GM18505 (cell line): ENCODE results near the gene REPS2.

Experiments
- ATAC-seq: cut with Tn5 transposase; IDR thresholded peaks from one replicate; pipeline ENCODE4 v1.9.1; 2021; ENCODE audit not compliant: unreplicated experiment
- POLR2A ChIP-seq: IDR thresholded peaks from 4 replicates; pipeline ENCODE4 v1.6.1; 2011; ENCODE audit warnings: borderline replicate concordance; ENCODE audit not compliant: insufficient read depth, insufficient read length; ENCODE audit errors: extremely low read depth

REPS2 gene

GRCh38 chrX:16978193-16978984 lies 31.9 kb downstream of the REPS2 start:
- no peak for ATAC-seq

DNA sequence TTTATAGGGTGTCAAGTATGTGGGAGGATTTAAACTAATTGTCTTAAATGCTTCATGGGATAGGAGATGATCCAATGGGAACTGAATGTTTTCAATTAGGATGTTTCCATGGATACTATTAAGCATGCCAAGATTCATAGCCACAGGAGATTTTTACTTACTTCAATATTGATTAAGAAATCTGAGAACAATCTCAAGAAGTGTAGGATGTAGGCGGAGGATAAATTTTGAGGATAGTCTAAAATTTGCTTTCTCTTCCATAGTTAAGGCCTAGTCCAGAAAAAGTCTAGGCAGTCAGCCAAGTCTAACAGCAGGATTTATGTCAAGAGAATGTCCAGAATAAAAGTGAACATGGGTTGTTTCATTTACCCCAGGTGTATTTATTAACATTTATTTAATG lies 32.8 kb downstream of the REPS2 start:
- no peak for TF ChIP-seq POLR2A
- ATAC-seq = no peak

More at GRCh38 chrX:16978193-16978984, 31.9 kb downstream of the REPS2 start:
- TF ChIP-seq POLR2A = no peak

GRCh38 chrX:16981209-16981608 lies 34.8 kb downstream of the REPS2 start:
- no peak for ATAC-seq

GRCh38 chrX:16981980-16982379 lies 35.5 kb downstream of the REPS2 start:
- TF ChIP-seq POLR2A = no peak
- no peak for ATAC-seq

More at GRCh38 chrX:16981209-16981608, 34.8 kb downstream of the REPS2 start:
- TF ChIP-seq POLR2A = no peak

DNA sequence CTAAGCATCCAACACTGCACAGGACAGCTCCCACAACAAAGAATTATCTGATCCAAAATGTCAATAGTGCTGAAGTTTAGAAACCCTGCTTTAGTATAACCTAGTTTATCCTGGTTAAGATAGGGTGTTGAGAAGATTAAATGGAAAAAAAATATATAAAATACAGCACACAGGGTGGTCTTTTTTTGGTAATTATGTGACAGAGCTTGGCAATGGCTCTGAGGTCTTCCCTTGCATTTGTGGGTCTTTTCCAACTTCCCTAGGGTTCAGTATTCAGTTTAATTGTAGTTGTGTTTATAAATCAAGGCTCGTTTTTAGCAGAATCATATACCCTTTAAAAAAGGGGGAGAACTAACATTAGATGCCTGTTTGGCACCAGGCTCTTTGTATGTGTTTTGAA lies 36.6 kb downstream of the REPS2 start:
- ATAC-seq = no peak
- TF ChIP-seq POLR2A = no peak

DNA sequence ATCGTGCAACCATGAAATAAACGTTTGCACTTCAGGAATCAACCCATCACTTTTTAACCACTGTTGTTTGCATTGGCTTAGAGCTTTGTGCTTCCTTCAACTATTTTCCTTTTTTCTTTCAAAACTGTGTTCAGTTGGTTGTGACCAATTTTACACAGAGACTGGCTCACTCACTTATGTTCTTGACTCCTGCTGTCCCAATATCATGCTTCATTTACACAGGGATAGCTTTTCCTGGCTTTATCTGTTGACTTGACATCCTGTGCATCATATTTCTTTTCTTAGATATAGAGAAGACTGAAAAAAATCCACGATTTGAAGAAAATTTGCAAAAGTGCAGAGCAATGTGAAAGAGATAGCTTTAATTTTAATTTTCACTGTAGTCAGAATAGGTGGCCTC lies 38.8 kb downstream of the REPS2 start:
- no peak for ATAC-seq
- no peak for TF ChIP-seq POLR2A

DNA sequence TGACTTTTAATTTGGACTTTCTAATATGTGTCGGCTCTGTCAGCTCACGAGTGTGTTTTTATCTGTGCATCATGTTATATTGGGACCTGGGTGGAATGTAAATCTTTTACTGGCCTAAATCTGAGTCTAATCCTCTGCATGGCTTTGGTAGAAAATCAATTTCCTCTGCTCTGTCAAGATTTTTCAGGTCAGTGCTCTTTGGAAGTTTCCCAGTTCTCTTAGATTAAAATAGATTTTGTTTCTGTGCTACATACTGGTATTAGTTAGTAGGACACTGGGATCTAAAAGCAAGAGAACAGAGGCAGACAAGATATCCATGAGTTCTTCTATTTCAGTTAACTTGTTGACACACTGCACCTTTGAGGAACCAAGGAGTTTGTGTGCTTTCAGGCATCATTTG lies 39.7 kb downstream of the REPS2 start:
- TF ChIP-seq POLR2A = no peak
- no peak for ATAC-seq

- no peak for TF ChIP-seq POLR2A
- ATAC-seq = no peak
Measured at GRCh38 chrX:16989750-16990149, 43.3 kb downstream of the REPS2 start.

- no peak for ATAC-seq
- no peak for TF ChIP-seq POLR2A
Measured at GRCh38 chrX:16990839-16991238, 44.4 kb downstream of the REPS2 start.

DNA sequence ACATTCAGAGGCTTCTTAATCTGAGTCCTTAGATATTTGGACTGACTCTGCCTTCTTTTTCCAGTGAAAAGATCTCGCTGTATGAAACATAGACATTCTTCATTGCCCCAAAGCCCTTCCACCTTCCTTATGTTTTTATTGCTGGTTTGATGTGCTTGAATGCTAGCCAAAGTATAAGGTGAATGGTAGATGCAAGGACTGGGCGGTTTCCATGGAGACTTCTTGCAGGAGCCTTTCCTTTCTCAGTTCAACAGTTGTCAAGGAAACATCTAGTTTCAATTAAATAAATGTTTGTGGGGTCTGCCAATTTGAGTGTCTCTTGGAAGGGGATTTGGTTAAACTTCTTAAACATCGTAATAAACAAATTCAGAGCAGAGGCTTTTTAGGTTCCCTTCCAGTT lies 46.0 kb downstream of the REPS2 start:
- no peak for ATAC-seq
- no peak for TF ChIP-seq POLR2A

DNA sequence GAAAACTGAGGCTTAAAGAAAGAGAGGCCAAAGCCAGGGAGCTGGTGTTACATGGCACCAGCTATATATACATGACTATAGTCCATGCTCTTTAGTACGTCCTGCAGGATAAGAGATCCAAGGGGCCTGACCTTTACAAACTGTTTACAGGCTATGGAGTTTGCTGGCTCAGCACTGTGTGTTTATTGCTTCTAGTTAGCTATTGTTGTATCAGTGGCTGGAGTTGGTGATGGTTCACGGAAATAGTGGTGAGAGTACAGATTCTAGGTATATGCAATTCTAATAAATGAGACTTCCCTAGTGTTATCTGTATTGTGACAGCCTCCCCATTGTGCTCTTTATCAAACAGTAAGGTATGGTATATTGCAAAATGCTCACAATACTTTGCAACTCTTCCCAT lies 46.5 kb downstream of the REPS2 start:
- no peak for ATAC-seq
- no peak for TF ChIP-seq POLR2A

DNA sequence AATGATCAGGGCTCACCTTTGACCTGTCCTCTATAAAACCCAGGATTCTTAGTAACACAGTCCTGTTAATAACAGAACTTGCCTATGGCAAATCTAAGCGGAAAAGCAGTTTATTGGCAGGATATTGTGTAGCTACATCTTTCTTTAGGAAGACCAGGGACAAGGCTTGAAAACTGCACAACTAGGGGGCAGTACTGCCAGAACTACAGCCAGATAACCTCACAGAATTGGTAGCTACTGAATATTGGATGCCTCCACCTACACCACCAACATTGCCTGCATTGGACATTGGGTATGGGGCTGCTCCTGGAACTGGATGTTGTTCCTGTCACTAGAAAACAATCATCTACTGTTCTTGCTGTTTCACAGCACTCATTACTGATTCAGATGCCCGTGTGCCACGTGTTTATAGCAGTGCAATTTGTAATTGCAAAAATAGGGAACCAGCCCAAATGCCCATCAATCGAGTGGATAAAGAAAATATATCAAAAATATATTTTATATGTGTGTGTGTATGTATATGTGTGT lies 47.4 kb downstream of the REPS2 start:
- ATAC-seq = no peak
- no peak for TF ChIP-seq POLR2A

- ATAC-seq = no peak
- no peak for TF ChIP-seq POLR2A
Measured at GRCh38 chrX:16994736-16995135, 48.3 kb downstream of the REPS2 start.

GRCh38 chrX:16997313-16997712 lies 50.9 kb downstream of the REPS2 start:
- ATAC-seq = no peak

More at GRCh38 chrX:16997313-16997712, 50.9 kb downstream of the REPS2 start:
- TF ChIP-seq POLR2A = no peak
